ENCODE data around the gene BMAL1.

BMAL1 gene

GRCh38 chr11:13294178-13294577, 16.6 kb downstream of the BMAL1 start:
- DNase-seq, result no peak

- no peak for DNase-seq
Observed at GRCh38 chr11:13294771-13295579, 17.4 kb downstream of the BMAL1 start.

- no peak for DNase-seq
Observed at GRCh38 chr11:13297308-13297916, 19.8 kb downstream of the BMAL1 start.

GRCh38 chr11:13297917-13298356, 20.3 kb downstream of the BMAL1 start:
- peak; percentile 73 for DNase-seq

GRCh38 chr11:13298765-13299164, 21.2 kb downstream of the BMAL1 start:
- no peak for DNase-seq

- no peak for DNase-seq
Observed at GRCh38 chr11:13301522-13301921, 23.9 kb downstream of the BMAL1 start.

- DNase-seq, result no peak
Observed at GRCh38 chr11:13302420-13302958, 24.9 kb downstream of the BMAL1 start.

- DNase-seq, result no peak
Observed at GRCh38 chr11:13303668-13304649, 26.4 kb downstream of the BMAL1 start.

GRCh38 chr11:13304655-13305335, 27.2 kb downstream of the BMAL1 start:
- DNase-seq, result no peak

- DNase-seq, result peak; percentile 52
Observed at GRCh38 chr11:13308704-13309103, 31.1 kb downstream of the BMAL1 start.

GRCh38 chr11:13309156-13309555, 31.6 kb downstream of the BMAL1 start:
- no peak for DNase-seq

GRCh38 chr11:13310443-13310842, 32.9 kb downstream of the BMAL1 start:
- DNase-seq, result no peak

GRCh38 chr11:13311570-13311969, 34.0 kb downstream of the BMAL1 start:
- no peak for DNase-seq

GRCh38 chr11:13313005-13313819, 35.6 kb downstream of the BMAL1 start:
- DNase-seq, result no peak

GRCh38 chr11:13314676-13315394, 37.2 kb downstream of the BMAL1 start:
- DNase-seq, result no peak

GRCh38 chr11:13315517-13316432, 38.2 kb downstream of the BMAL1 start:
- no peak for DNase-seq

GRCh38 chr11:13316528-13316961, 39.0 kb downstream of the BMAL1 start:
- DNase-seq, result no peak

GRCh38 chr11:13317293-13318080, 39.9 kb downstream of the BMAL1 start:
- DNase-seq, result no peak

All from activated CD4-positive, alpha-beta T cell treated with anti-CD3 and anti-CD28 coated beads, Interleukin-2, amount 50 U/mL, for 16 hours (primary cell).